Mesodermal cell (in vitro differentiated cells): ENCODE measurements around the gene MPRIP.
"Not testable (repeated sequence)": the region's sequence is repeated elsewhere in the genome, so short reads cannot be mapped to it uniquely, and the experiment has no call there.

Source experiments
- H3K27ac ChIP-seq: 2 replicates; pipeline ENCODE4 v1.7.0; 2013; ENCODE audit warnings: mild to moderate bottlenecking, low read depth, low read length, moderate library complexity; ENCODE audit not compliant: severe bottlenecking
- H3K36me3 ChIP-seq: 2 replicates; pipeline ENCODE4 v1.7.1; 2013; ENCODE audit warnings: mild to moderate bottlenecking, low read length, moderate library complexity; ENCODE audit not compliant: control insufficient read depth, insufficient read depth
- H3K4me1 ChIP-seq: one replicate; pipeline ENCODE4 v1.7.1; 2013; ENCODE audit warnings: mild to moderate bottlenecking, low read length; ENCODE audit not compliant: insufficient read depth, control insufficient read depth, poor library complexity, severe bottlenecking
- H3K4me3 ChIP-seq: 2 replicates; pipeline ENCODE4 v1.7.0; 2013; ENCODE audit warnings: low read length, control low read depth, mild to moderate bottlenecking; ENCODE audit not compliant: insufficient read depth, poor library complexity, severe bottlenecking; ENCODE audit errors: extremely low read depth
- H3K9me3 ChIP-seq: 2 replicates; pipeline ENCODE4 v1.7.1; 2013; ENCODE audit warnings: mild to moderate bottlenecking, low read length, moderate library complexity; ENCODE audit not compliant: control insufficient read depth
- WGBS, 2 experiments: methylation state at CpG; one replicate each; pipeline ENCODE4 v1.1.5; 2013; ENCODE audit warnings: missing lambda C conversion rate in 2 of 2; ENCODE audit not compliant: insufficient coverage in 2 of 2; 5-methylcytosine and 5-hydroxymethylcytosine counted together

Gene MPRIP

DNA sequence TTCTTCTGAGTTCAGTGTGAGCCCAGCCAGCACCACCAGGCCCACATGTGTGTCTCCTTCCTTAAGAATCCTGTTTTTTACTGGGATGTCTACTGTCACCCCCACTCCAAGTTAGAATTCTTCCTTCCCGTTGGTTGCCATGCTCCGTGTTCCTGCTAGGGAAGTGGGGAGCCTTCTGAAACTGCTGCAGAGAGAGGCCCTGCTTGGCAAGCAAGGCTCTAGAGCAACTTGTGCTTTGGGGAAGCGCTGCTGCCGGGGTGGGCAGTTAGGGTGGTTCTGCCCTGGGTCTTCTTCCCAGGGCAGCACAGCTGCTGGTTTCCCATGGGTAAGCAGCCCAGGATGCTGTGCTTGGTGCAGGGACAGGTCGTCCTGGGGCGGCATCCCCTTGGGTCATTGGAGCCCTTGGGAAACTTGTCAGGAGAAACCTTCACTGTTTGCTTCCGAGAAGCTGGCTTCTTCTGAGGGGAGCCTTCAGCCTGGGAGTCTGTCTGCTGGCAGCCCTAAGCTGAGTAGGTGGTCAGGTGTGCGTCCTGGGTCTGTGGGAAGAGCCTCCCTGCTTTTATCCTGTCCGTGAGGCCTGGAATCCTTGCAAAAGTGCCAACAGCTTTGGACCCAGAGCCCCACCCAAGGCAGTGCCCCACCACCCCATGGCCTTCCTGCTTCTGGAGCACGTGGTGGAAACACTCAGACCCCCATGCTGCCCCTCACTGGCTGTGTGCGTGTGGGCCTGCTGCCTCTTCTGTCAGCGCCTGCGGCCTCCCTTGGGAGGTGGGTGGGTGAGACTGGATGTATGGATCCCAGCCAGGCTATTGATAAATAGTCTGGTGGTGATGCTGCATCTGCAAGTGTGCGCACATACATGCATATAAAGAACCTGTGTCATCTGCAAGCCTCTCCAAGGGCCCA lies 92.0 kb downstream of the MPRIP start:
- no peak overlapping the region for H3K27ac ChIP-seq

DNA sequence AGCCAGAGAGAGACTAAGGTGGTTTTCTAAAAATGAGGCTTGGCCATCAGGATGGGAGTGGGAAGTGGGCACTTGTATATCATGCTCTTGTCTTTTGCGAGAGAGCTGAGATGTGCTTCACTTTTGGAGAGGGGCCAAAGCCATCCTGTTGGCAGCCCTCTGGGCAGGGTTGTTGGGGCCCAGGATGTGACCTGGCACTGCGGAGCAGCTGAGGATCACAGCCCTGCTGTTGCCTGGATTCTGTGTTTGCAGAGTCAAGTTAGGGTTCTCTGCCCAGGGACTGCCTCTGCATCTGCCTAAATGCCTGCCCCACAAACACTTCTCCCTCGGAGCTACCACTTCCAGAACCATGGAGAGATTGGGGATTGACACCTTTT lies 92.7 kb downstream of the MPRIP start:
- H3K4me1 ChIP-seq: peaks cover 2% of the 10 kb centered on the region
- H3K4me3 ChIP-seq: no peak overlapping the region
- WGBS, 2 experiments: 92 to 94% methylated on average over 2 of the region's 3 CpGs
- H3K27ac ChIP-seq: no peak overlapping the region
- no peaks in the 10 kb centered on the region for H3K9me3 ChIP-seq
- peaks cover 84% of the 10 kb centered on the region for H3K36me3 ChIP-seq

More for the DNA sequence above, 92.0 kb downstream of the MPRIP start:
- Histone ChIP-seq H3K4me3 (no peak overlapping the region), H3K9me3 (no peaks in the 10 kb centered on the region), H3K36me3 (peaks cover 85% of the 10 kb centered on the region), H3K4me1 (no peaks in the 10 kb centered on the region)
- 98% methylated on average over 9 to 12 of the region's 14 CpGs for WGBS, 2 experiments

DNA sequence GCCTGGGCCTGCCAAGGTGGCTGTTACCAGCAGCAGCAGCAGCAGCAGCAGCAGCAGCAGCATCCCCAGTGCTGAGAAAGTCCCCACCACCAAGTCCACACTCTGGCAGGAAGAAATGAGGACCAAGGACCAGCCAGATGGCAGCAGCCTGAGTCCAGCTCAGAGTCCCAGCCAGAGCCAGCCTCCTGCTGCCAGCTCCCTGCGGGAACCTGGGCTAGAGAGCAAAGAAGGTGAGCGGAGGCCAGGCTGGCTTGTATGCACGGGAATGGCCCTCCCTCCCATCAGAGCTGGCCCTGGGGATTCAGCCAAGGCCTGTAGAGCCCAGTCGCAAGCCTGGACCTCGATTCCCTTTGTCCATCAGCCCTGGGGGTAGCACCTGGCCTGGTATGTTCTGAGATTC lies 94.0 kb downstream of the MPRIP start:
- Histone ChIP-seq H3K4me1 (peaks cover 15% of the 10 kb centered on the region), H3K36me3 (peaks cover 82% of the 10 kb centered on the region)
- H3K27ac ChIP-seq, H3K9me3 ChIP-seq, H3K4me3 ChIP-seq: not testable (repeated sequence)
- 85 to 98% methylated on average over 4 of the region's 5 CpGs for WGBS, 2 experiments

DNA sequence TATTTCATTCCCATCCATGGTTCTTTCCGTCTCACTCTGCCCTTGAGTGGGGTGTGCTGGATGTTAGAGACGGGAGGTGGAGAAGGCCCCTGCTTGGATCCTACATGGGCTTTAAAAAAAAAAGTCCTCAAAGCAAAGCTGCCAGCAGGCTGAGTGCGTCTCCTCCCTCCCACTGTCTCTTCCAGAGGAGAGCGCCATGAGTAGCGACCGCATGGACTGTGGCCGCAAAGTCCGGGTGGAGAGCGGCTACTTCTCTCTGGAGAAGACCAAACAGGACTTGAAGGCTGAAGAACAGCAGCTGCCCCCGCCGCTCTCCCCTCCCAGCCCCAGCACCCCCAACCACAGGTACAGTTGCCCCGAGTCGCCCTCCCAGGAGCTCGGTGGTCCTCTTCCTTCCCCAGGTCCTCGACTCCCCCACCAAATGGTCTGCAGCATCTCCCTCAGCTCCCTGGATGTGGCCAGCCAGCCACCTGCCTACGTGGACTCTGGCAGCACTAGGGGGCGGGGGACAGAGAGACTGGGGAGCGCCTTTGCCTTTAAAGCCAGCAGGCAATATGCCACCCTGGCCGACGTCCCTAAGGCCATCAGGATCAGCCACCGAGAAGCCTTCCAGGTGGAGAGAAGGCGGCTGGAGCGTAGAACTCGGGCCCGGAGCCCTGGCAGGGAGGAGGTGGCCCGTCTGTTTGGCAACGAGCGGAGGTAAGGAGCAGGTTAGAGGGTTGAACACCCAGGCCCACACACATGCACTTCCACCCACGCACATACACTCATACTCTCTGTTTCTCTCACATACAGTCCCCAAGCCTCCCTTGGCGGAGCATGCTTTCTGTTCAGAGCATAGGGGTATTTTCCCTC lies 95.7 kb downstream of the MPRIP start:
- no peak overlapping the region for H3K27ac ChIP-seq
- whole genome bisulfite sequencing, 2 experiments: 95 to 97% methylated on average over 17 to 26 of the region's 30 CpGs
- peaks cover 83% of the 10 kb centered on the region for H3K36me3 ChIP-seq
- peaks cover 19% of the 10 kb centered on the region for H3K4me1 ChIP-seq
- no peak overlapping the region for H3K4me3 ChIP-seq
- H3K9me3 ChIP-seq: no peaks in the 10 kb centered on the region

DNA sequence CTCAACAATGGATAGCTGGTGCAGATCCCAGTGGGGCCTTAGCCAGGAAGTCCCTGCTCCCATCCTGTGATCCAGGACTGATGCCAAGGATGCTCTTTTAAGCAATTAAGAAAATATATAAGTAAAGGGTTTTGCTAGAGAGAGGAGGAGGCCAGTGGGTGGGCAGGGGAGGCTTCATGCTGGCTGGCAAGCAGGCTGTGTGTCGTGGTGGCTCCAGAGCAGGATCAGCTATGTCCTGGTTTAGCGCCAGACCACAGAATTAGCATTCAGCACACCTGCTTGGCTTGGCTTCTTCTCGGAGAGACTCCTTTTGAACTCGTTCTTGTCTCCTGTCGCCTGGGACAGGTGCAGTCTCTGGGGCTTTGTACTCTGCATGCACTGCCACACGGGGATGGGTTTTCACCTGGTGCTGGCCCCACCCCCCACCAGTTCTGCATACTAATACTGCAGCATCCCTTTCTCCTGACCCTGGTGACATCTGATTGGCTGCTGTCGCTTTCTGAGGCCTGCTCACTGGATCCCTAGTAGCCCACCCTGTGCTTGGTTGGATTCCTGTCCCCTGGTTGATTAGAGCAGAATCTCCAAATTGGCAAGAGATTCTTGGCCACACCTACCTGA lies 97.8 kb downstream of the MPRIP start:
- H3K36me3 ChIP-seq: peaks cover 90% of the 10 kb centered on the region
- H3K27ac ChIP-seq: peak overlapping the region; percentile 45
- 90 to 93% methylated on average over 6 to 7 of the region's 7 CpGs for WGBS, 2 experiments

DNA sequence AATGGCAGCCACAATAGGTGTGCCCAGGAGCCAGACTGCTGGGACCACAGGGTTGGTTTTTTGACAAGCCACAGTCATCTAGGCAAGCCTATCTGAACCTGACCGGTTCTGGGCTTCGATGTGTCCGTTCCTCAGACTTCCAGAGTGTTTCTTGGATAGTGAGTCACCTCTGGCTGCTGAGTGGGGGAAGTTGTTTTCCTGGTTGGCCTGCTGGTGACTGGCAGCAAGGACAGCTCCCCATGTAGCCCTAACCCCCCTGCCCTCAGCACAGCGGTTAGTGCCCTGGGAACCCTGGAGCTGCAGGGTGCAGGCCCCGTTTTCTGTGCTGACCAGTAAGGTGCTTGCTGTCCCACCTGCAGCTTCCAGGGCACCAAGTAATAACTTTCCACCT lies 98.3 kb downstream of the MPRIP start:
- peaks cover 93% of the 10 kb centered on the region for H3K36me3 ChIP-seq
- no peaks in the 10 kb centered on the region for H3K9me3 ChIP-seq
- peak overlapping the region; percentile 62 for H3K27ac ChIP-seq
- WGBS, 2 experiments: 79 to 83% methylated on average over 5 of the region's 5 CpGs
- H3K4me3 ChIP-seq: no peak overlapping the region
- peaks cover 19% of the 10 kb centered on the region for H3K4me1 ChIP-seq

More for the DNA sequence above, 97.8 kb downstream of the MPRIP start:
- Histone ChIP-seq H3K9me3 (no peaks in the 10 kb centered on the region), H3K4me1 (peaks cover 19% of the 10 kb centered on the region), H3K4me3 (no peak overlapping the region)

DNA sequence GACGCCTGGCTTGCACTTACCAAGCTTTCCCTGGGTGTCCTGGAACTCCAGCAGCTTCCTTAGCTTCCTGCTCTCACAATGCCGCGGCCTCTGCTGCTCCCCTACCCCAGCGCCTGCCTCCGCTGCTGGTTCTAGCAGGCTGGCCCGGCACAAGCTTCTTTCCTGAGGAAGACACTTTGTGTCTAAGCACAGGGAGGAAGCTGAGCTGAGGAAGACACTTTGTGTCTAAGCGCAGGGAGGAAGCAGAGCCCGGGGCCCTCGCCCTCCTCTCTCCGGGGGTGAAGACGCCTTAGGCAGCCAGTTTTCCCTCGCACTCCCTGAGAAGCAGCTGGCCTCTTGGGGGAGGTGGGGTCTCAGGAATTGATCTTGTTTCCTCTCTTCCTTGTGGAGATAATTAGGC lies 99.0 kb downstream of the MPRIP start:
- Histone ChIP-seq H3K9me3 (no peaks in the 10 kb centered on the region), H3K27ac (peak overlapping the region; percentile 62), H3K4me3 (no peak overlapping the region), H3K36me3 (peaks cover 93% of the 10 kb centered on the region), H3K4me1 (peaks cover 19% of the 10 kb centered on the region)
- 81 to 88% methylated on average over 10 to 12 of the region's 12 CpGs for WGBS, 2 experiments

DNA sequence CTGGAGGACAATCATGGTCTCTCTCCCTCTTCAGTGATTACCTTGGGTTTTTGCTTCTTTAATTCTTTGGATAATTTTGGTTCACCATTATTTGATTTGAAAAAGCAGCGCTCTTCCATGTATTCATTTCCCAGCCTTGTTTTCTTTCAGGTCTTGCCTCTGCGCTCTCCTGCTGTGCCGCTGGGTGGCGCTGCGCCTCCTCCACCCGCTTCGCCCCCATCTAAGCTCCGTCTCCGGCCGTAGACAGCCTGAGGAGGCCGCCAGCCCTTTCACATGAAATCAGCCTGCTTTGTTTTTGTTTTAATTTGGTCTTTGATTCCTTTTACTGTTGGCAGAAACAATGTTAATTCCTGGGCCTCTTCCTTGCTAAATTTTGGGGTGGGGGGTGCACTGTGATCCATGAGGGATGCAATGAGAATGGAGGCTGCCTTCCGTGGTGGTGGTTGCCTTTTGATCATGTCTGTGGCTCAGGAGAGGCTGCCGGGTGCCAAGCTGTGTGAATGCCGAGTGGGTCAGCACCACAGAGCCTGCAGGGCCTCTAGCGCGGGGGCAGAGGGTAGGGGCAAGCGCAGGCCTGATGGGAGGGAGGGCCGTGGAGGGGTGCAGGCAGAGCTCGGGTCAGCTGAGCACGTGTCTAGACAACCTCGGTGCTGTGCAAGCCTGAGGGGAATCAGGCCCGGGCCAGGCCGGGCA lies 99.7 kb downstream of the MPRIP start:
- Histone ChIP-seq H3K9me3 (no peaks in the 10 kb centered on the region), H3K36me3 (peaks cover 93% of the 10 kb centered on the region), H3K27ac (peak overlapping the region; percentile 29), H3K4me1 (peaks cover 19% of the 10 kb centered on the region), H3K4me3 (no peak overlapping the region)
- 66 to 77% methylated on average over 19 to 21 of the region's 23 CpGs for WGBS, 2 experiments

DNA sequence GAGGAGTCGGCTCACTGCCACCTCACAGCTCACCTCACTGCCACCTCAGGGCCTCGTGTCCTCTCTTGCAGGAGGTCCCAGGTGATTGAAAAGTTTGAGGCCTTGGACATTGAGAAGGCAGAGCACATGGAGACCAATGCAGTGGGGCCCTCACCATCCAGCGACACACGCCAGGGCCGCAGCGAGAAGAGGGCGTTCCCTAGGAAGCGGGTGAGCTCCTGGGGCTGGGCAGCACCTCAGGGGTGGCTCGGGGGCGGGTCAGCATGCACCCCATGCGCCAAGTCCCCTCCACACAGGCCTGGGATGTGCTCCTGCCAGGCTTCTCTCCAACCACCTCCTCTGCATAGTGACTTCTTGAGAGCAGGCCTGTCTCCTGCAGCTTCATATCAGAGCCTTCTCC lies 100.3 kb downstream of the MPRIP start:
- no peaks in the 10 kb centered on the region for H3K9me3 ChIP-seq
- peaks cover 19% of the 10 kb centered on the region for H3K4me1 ChIP-seq
- 90 to 92% methylated on average over 10 to 11 of the region's 11 CpGs for WGBS, 2 experiments
- no peak overlapping the region for H3K4me3 ChIP-seq
- peaks cover 95% of the 10 kb centered on the region for H3K36me3 ChIP-seq
- no peak overlapping the region for H3K27ac ChIP-seq

DNA sequence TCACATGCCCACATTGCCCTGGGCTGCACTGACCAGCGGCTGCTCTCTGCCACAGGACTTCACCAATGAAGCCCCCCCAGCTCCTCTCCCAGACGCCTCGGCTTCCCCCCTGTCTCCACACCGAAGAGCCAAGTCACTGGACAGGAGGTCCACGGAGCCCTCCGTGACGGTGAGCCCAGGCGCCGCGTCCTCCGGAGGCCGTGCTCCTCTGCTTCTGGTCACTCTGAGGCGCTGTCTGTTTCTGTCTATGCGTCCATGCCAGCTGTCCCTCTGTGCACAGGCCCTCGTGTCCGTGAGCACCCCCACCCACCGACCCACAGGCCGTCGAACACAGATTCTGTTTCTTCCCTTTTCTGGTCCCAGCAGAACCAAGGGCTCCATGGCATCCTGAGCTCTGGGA lies 101.2 kb downstream of the MPRIP start:
- Histone ChIP-seq H3K9me3 (no peaks in the 10 kb centered on the region), H3K36me3 (peaks cover 95% of the 10 kb centered on the region), H3K4me1 (peaks cover 19% of the 10 kb centered on the region), H3K27ac (no peak overlapping the region), H3K4me3 (no peak overlapping the region)
- WGBS, 2 experiments: 97 to 98% methylated on average over 12 to 17 of the region's 19 CpGs
